ENCODE results near the gene SPACDR. TPM values are rescaled to one million over a fixed set of nuclear protein-coding genes. Genes with fewer than 3 reads are reported as not detected.
A peak's percentile ranks its signal among the peaks of the same experiment; 100 is the strongest.

The SPACDR gene
- polyA plus RNA-seq, 1 donor (not counting 4 experiments of a cell fraction or from before 2014, with no cell fraction given) = 0.37 TPM

GRCh38 chr7:100407285-100408180 is 56.5 kb downstream of the SPACDR start:
- no peaks in the 10 kb centered on the region for H3K9me1 ChIP-seq (ENCODE audit: control insufficient read depth, extremely low read depth, insufficient read depth, low read length)
- H3K36me3 ChIP-seq (ENCODE audit: control insufficient read depth in 2 of 2, extremely low read depth in 1 of 2, insufficient read depth in 2 of 2, low read length in 2 of 2) = no peaks in the 10 kb centered on the region
- H3K9ac ChIP-seq (ENCODE audit: control insufficient read depth, extremely low read depth, insufficient read depth, low read length) = no peak overlapping the region
- no peaks in the 10 kb centered on the region for H3K79me2 ChIP-seq (ENCODE audit: control insufficient read depth, insufficient read depth, low read length)
- H3K4me2 ChIP-seq (ENCODE audit: control insufficient read depth, extremely low read depth, insufficient read depth, low read depth, low read length) = no peak overlapping the region
- H3K4me1 ChIP-seq (ENCODE audit: control insufficient read depth, extremely low read depth, insufficient read depth, low read length) = peaks cover 5% of the 10 kb centered on the region
- H3K4me3 ChIP-seq (ENCODE audit: control insufficient read depth in 2 of 3, extremely low read depth in 1 of 3, insufficient read depth in 2 of 3, low read depth in 1 of 3, low read length in 3 of 3) = no peak overlapping the region
- H2AFZ ChIP-seq (ENCODE audit: control insufficient read depth, low read length) = no peak overlapping the region
- peak; percentile 57 to 63 (median 61) for TF ChIP-seq CTCF (optimal IDR thresholded peaks at IDR 0.05 in 1 of 3, IDR thresholded peaks at IDR 0.05 in 1 of 3, conservative IDR thresholded peaks at IDR 0.05 in 1 of 3; ENCODE audit: extremely low read depth in 1 of 3, insufficient read depth in 2 of 3, low read length in 3 of 3)
- TF ChIP-seq EZH2 (IDR thresholded peaks at IDR 0.05; ENCODE audit: low read length) = no peak
- no peaks in the 10 kb centered on the region for H3K9me3 ChIP-seq (ENCODE audit: control insufficient read depth, low read depth, low read length)
- dilution Hi-C loops (cut with MboI; ENCODE audit: extremely low pct_ligation_motif_present, low sequenced_read_pairs) = no loop called here
- no peak for DNase-seq (ENCODE audit: low read depth, low spot score)
- H3K27ac ChIP-seq (ENCODE audit: control insufficient read depth, insufficient read depth, low read length) = no peak overlapping the region
- H4K20me1 ChIP-seq (ENCODE audit: control insufficient read depth, extremely low read depth, insufficient read depth, low read length) = no peaks in the 10 kb centered on the region
- peaks cover 2% of the 10 kb centered on the region for H3K27me3 ChIP-seq (ENCODE audit: control insufficient read depth, extremely low read depth, insufficient read depth, low read length)
- FAIRE-seq = peak; percentile 39

- H3K79me2 ChIP-seq (ENCODE audit: control insufficient read depth, insufficient read depth, low read length) = no peaks in the 10 kb centered on the region
- FAIRE-seq = no peak
- no peak overlapping the region for H3K4me3 ChIP-seq (ENCODE audit: control insufficient read depth in 2 of 3, extremely low read depth in 1 of 3, insufficient read depth in 2 of 3, low read depth in 1 of 3, low read length in 3 of 3)
- H3K27ac ChIP-seq (ENCODE audit: control insufficient read depth, insufficient read depth, low read length) = no peak overlapping the region
- no peaks in the 10 kb centered on the region for H3K36me3 ChIP-seq (ENCODE audit: control insufficient read depth in 2 of 2, extremely low read depth in 1 of 2, insufficient read depth in 2 of 2, low read length in 2 of 2)
- H3K4me2 ChIP-seq (ENCODE audit: control insufficient read depth, extremely low read depth, insufficient read depth, low read depth, low read length) = no peak overlapping the region
- dilution Hi-C loops (cut with MboI; ENCODE audit: extremely low pct_ligation_motif_present, low sequenced_read_pairs) = no loop called here
- no peak overlapping the region for H2AFZ ChIP-seq (ENCODE audit: control insufficient read depth, low read length)
- no peak overlapping the region for H3K9ac ChIP-seq (ENCODE audit: control insufficient read depth, extremely low read depth, insufficient read depth, low read length)
- H3K9me3 ChIP-seq (ENCODE audit: control insufficient read depth, low read depth, low read length) = no peaks in the 10 kb centered on the region
- no peaks in the 10 kb centered on the region for H3K9me1 ChIP-seq (ENCODE audit: control insufficient read depth, extremely low read depth, insufficient read depth, low read length)
- no peak for TF ChIP-seq CTCF (optimal IDR thresholded peaks at IDR 0.05 in 1 of 3, IDR thresholded peaks at IDR 0.05 in 1 of 3, conservative IDR thresholded peaks at IDR 0.05 in 1 of 3; ENCODE audit: extremely low read depth in 1 of 3, insufficient read depth in 2 of 3, low read length in 3 of 3)
- TF ChIP-seq EZH2 (IDR thresholded peaks at IDR 0.05; ENCODE audit: low read length) = no peak
- H3K4me1 ChIP-seq (ENCODE audit: control insufficient read depth, extremely low read depth, insufficient read depth, low read length) = peaks cover 5% of the 10 kb centered on the region
- DNase-seq (ENCODE audit: low read depth, low spot score) = no peak
- peaks cover 2% of the 10 kb centered on the region for H3K27me3 ChIP-seq (ENCODE audit: control insufficient read depth, extremely low read depth, insufficient read depth, low read length)
- no peaks in the 10 kb centered on the region for H4K20me1 ChIP-seq (ENCODE audit: control insufficient read depth, extremely low read depth, insufficient read depth, low read length)
Measured at GRCh38 chr7:100406767-100407166, 57.3 kb downstream of the SPACDR start.

Other genes starting within 250 kb of the SPACDR start
- gene PVRIG, start 244.3 kb downstream of the SPACDR start, polyA plus RNA-seq = 0.31 to 0.41 TPM (median 0.36 TPM) in 3 replicates
- gene SPDYE3, start 156.6 kb downstream of the SPACDR start, polyA plus RNA-seq = not detected in 3 replicates
- gene PILRB, start 106.1 kb downstream of the SPACDR start, polyA plus RNA-seq = 16.5 to 31.4 TPM (median 23.1 TPM) in 3 replicates
- 0.17 to 0.59 TPM (median 0.33 TPM) in 3 replicates for gene PILRA, start 90.8 kb downstream of the SPACDR start, polyA plus RNA-seq
- 1.4 to 2.0 TPM (median 1.7 TPM) in 3 replicates for gene ZCWPW1, start 35.6 kb downstream of the SPACDR start, polyA plus RNA-seq
- 10.6 to 14.7 TPM (median 10.8 TPM) in 3 replicates for gene MEPCE, start 34.4 kb downstream of the SPACDR start, polyA plus RNA-seq
- gene PPP1R35, start 27.8 kb downstream of the SPACDR start, polyA plus RNA-seq = 12.2 to 15.3 TPM (median 13.3 TPM) in 3 replicates
- 8.4 to 16.6 TPM (median 9.1 TPM) in 3 replicates for gene TSC22D4, start 15.0 kb upstream of the SPACDR start, polyA plus RNA-seq
- gene NYAP1, start 19.7 kb upstream of the SPACDR start, polyA plus RNA-seq = 0.16 to 0.48 TPM (median 0.16 TPM) in 3 replicates
- gene AGFG2, start 74.9 kb upstream of the SPACDR start, polyA plus RNA-seq = 3.1 to 4.1 TPM (median 3.4 TPM) in 3 replicates
- 0.16 to 0.21 TPM in 2 of 3 replicates, not detected in the other for gene SAP25, start 109.6 kb upstream of the SPACDR start, polyA plus RNA-seq
- gene LRCH4, start 121.9 kb upstream of the SPACDR start, polyA plus RNA-seq = 4.9 to 8.1 TPM (median 7.3 TPM) in 3 replicates
- 0.19 to 0.34 TPM (median 0.22 TPM) in 3 replicates for gene FBXO24, start 122.1 kb upstream of the SPACDR start, polyA plus RNA-seq
- 0.63 to 1.3 TPM (median 0.80 TPM) in 3 replicates for gene PCOLCE, start 138.1 kb upstream of the SPACDR start, polyA plus RNA-seq
- gene MOSPD3, start 148.3 kb upstream of the SPACDR start, polyA plus RNA-seq = 4.1 to 17.0 TPM (median 5.5 TPM) in 3 replicates
- gene TFR2, start 177.3 kb upstream of the SPACDR start, polyA plus RNA-seq = 0.07 to 0.21 TPM (median 0.12 TPM) in 3 replicates
- not detected in 3 replicates for gene ACTL6B, start 192.2 kb upstream of the SPACDR start, polyA plus RNA-seq
- gene GNB2, start 209.5 kb upstream of the SPACDR start, polyA plus RNA-seq = 87.2 to 216 TPM (median 126 TPM) in 3 replicates
- 3.2 to 4.8 TPM (median 4.0 TPM) in 3 replicates for gene GIGYF1, start 230.0 kb upstream of the SPACDR start, polyA plus RNA-seq
- gene POP7, start 241.9 kb upstream of the SPACDR start, polyA plus RNA-seq = 37.8 to 50.3 TPM (median 44.6 TPM) in 3 replicates

Measured in keratinocyte (primary cell).